GM18526 (cell line): ENCODE results near the gene SFXN3.

Experiments used
- POLR2A ChIP-seq: IDR thresholded peaks from 3 replicates; pipeline ENCODE4 v1.6.1; 2011; ENCODE audit not compliant: insufficient read length; ENCODE audit errors: extremely low read depth

SFXN3 gene

GRCh38 chr10:100997360-100998182 lies 33.5 kb upstream of the SFXN3 start:
- TF ChIP-seq POLR2A: peak; percentile 39

- no peak for TF ChIP-seq POLR2A
Measured at GRCh38 chr10:100998183-100998990, 32.6 kb upstream of the SFXN3 start.

DNA sequence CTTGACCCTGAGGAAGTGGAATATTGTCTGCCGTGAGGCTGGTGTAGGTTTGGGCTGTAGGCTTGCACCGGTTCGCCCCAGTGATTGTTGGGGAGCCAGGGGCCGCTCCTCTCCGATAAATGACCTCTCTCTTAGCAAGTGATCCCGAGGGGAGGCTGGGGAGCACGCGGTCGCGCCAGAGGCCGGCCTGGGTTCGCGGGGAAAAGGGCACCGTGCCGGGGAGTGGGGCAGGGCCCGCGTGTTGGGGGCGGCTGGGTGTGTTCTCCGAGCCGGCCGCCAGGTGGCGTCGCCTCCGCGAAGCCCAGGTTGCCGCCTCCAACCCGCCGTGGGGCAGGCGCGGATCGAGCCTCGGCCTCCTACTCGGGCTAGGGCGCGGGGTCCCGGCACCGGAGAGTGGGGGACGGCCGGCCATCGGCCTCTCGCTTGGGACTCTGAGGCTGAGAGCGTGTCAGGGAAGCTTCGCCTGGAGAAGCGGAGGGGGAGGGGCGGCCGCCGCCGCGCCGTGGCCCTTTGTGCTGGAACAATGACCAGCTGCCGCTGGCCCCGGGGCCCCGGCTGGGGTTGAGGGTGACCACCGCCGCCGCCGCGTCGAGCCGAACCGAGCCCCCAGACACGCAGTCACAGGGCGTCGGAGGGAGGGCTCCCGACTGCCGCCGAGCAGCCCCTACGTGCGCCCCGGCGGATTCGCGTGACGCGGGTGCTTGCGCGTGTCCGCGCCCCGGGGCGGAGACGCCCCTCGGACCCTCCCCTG lies 31.9 kb upstream of the SFXN3 start:
- TF ChIP-seq POLR2A: peak; percentile 22

DNA sequence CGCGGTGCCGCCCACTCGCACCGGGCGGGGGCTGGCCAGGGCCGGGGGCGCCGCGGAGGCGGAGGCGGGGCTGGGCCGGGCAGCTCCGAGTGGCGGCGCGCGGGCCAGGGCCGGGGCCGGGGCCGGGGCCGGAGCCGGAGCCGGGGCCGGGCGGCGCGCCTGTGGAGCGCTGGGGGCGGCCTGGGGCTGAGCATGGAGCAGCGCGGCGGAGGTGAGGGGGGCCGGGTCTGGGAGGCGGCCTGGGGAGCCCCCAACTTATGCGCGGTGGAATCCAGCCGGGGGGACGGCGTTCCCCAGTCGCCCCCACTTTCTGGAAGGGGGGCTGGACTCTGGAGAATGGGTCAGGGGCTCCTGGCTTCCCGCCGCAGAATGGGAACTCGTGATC lies 31.3 kb upstream of the SFXN3 start, which contains the start of gene LZTS2:
Gene LZTS2 (plus strand): TSS at position 67 of the 385 bp plus-strand sequence. CDS start 2,731 bp downstream, outside the sequence.
- TF ChIP-seq POLR2A: no peak

DNA sequence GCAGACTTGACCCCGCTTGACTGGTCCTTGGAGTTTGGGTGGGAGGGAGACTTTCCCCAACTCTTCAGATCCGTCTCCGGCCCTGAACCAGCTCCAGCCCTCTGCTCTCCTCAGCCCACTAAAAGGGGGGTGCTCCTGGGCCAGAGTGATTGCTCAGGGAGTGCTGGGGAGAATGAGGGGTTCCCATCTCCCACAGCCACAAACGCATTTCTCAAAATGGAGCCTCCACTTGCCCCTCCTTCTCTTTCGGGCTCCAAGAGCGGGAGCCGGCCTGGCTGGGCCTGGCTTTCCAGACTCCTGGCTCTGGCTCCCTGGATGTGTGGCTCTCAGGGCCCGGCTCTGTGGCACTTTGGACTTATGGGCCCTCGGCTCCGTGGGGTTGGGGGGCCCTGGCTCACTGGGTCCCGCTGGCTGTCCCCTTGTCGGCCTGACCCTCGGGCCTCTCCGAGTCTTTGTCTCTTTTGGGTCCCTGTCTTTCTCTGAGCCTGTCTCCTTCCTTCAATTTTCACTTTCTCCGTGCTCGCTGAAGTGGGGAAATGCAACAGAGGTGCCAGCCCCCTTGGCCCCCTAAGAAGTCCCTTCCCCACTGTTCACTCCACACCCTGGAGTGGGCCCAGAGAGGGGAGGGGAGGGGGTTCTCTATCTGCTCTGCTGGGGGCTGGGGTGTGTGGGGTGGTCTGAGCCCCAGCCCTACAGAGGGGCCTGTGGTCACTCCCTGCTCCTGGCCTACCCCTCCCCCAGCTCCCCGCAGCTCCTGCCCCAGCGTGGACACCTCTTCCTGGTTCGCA lies 30.7 kb upstream of the SFXN3 start:
- no peak for TF ChIP-seq POLR2A

DNA sequence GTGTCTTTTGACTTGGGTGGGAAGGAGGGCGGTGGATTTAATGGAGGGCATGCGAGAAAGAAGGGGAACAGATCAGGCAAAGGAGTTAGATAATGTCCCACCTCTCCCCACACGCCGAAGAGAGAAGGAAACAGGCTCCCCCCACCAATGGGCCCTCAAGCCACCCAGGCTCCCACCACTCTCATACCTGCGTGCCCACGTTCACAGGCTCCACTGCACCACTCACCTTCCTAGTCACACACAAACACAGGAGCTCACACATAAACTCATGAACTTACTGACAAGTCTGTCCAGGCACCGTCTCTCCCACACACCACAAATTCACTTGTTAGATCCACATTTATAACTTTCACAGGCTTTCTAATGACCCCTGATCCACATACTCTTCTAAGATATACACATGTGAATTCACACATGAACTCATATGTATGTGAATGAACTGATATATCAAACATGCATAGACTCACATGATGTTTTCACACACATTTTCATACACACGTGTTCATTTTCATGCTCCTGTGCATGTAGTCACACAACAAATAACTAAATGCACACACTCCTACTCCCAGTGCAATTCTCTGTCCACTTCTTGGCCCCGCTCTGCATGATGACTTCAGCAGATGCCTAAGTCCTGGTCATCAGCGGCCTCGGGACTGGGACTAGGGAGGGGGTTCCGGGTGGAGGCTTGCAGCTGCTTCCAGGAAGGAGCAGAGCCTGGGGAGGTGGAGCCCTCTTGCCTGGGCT lies 29.9 kb upstream of the SFXN3 start:
- no peak for TF ChIP-seq POLR2A

DNA sequence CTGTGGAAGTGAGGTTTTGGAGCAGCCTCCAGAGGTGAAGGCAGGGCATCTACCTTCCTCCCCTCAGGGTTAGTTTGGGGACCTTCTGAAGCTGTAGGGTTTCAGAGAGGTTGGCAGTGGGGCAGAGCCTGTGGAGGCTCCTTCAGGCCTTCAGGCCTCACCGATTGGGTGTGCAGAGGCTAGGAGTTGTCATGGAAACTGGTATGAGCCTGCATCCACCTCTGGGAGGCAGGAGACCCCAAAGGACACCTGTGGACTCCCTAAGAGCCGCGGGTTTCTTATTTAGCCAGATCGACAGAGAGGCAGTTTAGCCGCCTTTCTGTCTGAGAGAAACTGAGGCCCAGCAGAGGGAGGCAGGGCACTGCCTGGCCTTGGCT lies 29.4 kb upstream of the SFXN3 start:
- TF ChIP-seq POLR2A: no peak

DNA sequence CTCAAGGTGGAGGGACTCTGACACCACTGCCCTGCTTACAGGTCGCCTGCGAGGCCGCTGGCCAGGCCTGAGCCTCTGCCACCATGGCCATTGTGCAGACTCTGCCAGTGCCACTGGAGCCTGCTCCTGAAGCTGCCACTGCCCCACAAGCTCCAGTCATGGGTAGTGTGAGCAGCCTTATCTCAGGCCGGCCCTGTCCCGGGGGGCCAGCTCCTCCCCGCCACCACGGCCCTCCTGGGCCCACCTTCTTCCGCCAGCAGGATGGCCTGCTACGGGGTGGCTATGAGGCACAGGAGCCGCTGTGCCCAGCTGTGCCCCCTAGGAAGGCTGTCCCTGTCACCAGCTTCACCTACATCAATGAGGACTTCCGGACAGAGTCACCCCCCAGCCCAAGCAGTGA lies 28.6 kb upstream of the SFXN3 start:
- no peak for TF ChIP-seq POLR2A

- TF ChIP-seq POLR2A: no peak
Measured at GRCh38 chr10:101003639-101004206, 27.3 kb upstream of the SFXN3 start.

DNA sequence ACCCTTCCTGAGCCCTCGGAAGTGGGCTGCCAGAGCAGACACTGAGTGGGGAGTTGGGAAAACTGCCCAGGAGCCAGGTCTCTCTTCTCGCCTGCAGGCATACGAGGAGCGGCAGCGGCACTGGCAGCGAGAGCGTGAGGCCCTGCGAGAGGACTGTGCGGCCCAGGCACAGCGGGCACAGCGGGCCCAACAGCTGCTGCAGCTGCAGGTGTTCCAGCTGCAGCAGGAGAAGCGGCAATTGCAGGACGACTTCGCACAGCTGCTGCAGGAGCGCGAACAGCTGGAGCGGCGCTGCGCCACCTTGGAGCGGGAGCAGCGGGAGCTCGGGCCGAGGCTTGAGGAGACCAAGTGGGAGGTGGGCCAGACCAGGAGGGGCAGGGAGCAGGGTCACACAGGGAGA lies 25.7 kb upstream of the SFXN3 start:
- TF ChIP-seq POLR2A: no peak

DNA sequence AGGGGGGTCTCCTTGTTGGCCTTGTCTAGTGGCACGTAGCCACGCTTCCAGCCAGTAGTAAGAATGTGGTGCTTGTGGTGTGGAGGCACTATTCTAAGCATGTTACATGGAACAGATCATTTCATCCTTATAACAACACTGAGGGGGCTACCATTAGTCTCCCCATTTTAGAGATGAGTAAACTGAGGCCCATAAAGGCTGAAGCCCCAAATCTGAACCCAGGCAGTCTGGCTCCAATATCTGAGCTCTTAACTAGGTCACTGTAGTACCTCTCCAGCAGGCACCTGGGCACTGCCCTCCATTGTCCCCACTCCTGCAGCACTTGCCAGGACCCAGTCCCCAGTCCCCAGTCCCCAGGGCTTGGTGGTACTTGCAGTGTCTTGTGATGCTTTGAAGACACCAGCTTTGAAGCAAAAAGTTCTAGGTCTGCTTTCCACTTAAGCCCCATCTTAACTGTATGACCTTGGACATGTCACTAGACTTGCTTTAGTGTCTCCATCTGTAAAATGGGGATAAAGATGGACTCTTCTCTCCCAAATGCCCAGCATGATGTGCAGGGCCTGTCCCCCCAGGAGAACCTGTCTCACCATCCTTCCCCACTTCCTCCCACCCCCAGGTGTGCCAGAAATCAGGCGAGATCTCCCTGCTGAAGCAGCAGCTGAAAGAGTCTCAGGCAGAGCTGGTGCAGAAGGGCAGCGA lies 25.0 kb upstream of the SFXN3 start:
- TF ChIP-seq POLR2A: no peak

DNA sequence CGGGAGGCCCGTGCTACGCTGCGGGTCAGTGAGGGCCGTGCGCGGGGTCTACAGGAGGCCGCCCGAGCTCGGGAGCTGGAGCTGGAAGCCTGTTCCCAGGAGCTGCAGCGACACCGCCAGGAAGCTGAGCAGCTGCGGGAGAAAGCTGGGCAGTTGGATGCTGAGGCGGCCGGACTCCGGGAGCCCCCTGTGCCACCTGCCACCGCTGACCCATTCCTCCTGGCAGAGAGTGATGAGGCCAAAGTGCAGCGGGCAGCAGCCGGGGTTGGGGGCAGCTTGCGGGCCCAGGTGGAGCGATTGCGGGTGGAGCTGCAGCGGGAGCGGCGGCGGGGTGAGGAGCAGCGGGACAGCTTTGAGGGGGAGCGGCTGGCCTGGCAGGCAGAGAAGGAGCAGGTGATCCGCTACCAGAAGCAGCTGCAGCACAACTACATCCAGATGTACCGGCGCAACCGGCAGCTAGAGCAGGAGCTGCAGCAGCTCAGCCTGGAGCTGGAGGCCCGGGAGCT lies 24.4 kb upstream of the SFXN3 start:
- TF ChIP-seq POLR2A: no peak

- no peak for TF ChIP-seq POLR2A
Measured at GRCh38 chr10:101007099-101007711, 23.8 kb upstream of the SFXN3 start.
